ENCODE measurements around the gene CTDSPL.
A peak's percentile ranks its signal among the peaks of the same experiment; 100 is the strongest.

CTDSPL gene

GRCh38 chr3:38004415-38005075, 142.9 kb downstream of the CTDSPL start:
- no peak overlapping the region for H3K27ac ChIP-seq
- H3K79me2 ChIP-seq (ENCODE audit: insufficient read depth, low read depth) = no peaks in the 10 kb centered on the region
- TF ChIP-seq CTCF (conservative IDR thresholded peaks at IDR 0.05; ENCODE audit: low read depth, low read length) = peak; percentile 60
- no peaks in the 10 kb centered on the region for H3K4me1 ChIP-seq (ENCODE audit: low read depth, poor library complexity, severe bottlenecking)
- no peak overlapping the region for H3K9ac ChIP-seq
- no peak overlapping the region for H3K4me3 ChIP-seq (IDR thresholded peaks at IDR 0.05; ENCODE audit: insufficient read depth, low read depth, low read length)
- H3K36me3 ChIP-seq (ENCODE audit: insufficient read depth) = no peaks in the 10 kb centered on the region
- no peaks in the 10 kb centered on the region for H4K20me1 ChIP-seq (ENCODE audit: insufficient read depth)
- H3K4me2 ChIP-seq = no peak overlapping the region
- no peaks in the 10 kb centered on the region for H3K27me3 ChIP-seq (ENCODE audit: insufficient read depth, low read depth)
- no peak overlapping the region for H2AFZ ChIP-seq (ENCODE audit: low read depth)

- no peak overlapping the region for H3K9ac ChIP-seq
- no peaks in the 10 kb centered on the region for H3K27me3 ChIP-seq (ENCODE audit: insufficient read depth, low read depth)
- H4K20me1 ChIP-seq (ENCODE audit: insufficient read depth) = no peaks in the 10 kb centered on the region
- TF ChIP-seq CTCF (conservative IDR thresholded peaks at IDR 0.05; ENCODE audit: low read depth, low read length) = no peak
- no peaks in the 10 kb centered on the region for H3K4me1 ChIP-seq (ENCODE audit: low read depth, poor library complexity, severe bottlenecking)
- no peak overlapping the region for H3K4me2 ChIP-seq
- H3K4me3 ChIP-seq (IDR thresholded peaks at IDR 0.05; ENCODE audit: insufficient read depth, low read depth, low read length) = no peak overlapping the region
- H2AFZ ChIP-seq (ENCODE audit: low read depth) = no peak overlapping the region
- H3K27ac ChIP-seq = no peak overlapping the region
- H3K79me2 ChIP-seq (ENCODE audit: insufficient read depth, low read depth) = no peaks in the 10 kb centered on the region
- H3K36me3 ChIP-seq (ENCODE audit: insufficient read depth) = no peaks in the 10 kb centered on the region
Measured at GRCh38 chr3:38005076-38006020, 143.7 kb downstream of the CTDSPL start.

GRCh38 chr3:38006031-38006430, 144.4 kb downstream of the CTDSPL start:
- H3K27me3 ChIP-seq (ENCODE audit: insufficient read depth, low read depth) = no peaks in the 10 kb centered on the region
- no peak overlapping the region for H2AFZ ChIP-seq (ENCODE audit: low read depth)
- no peaks in the 10 kb centered on the region for H3K36me3 ChIP-seq (ENCODE audit: insufficient read depth)
- H3K79me2 ChIP-seq (ENCODE audit: insufficient read depth, low read depth) = no peaks in the 10 kb centered on the region
- no peak overlapping the region for H3K27ac ChIP-seq
- no peak overlapping the region for H3K9ac ChIP-seq
- no peak overlapping the region for H3K4me3 ChIP-seq (IDR thresholded peaks at IDR 0.05; ENCODE audit: insufficient read depth, low read depth, low read length)
- no peak overlapping the region for H3K4me2 ChIP-seq
- no peak for TF ChIP-seq CTCF (conservative IDR thresholded peaks at IDR 0.05; ENCODE audit: low read depth, low read length)
- H3K4me1 ChIP-seq (ENCODE audit: low read depth, poor library complexity, severe bottlenecking) = no peaks in the 10 kb centered on the region
- H4K20me1 ChIP-seq (ENCODE audit: insufficient read depth) = no peaks in the 10 kb centered on the region

GRCh38 chr3:38006445-38006995, 144.8 kb downstream of the CTDSPL start:
- H2AFZ ChIP-seq (ENCODE audit: low read depth) = no peak overlapping the region
- no peaks in the 10 kb centered on the region for H4K20me1 ChIP-seq (ENCODE audit: insufficient read depth)
- no peaks in the 10 kb centered on the region for H3K4me1 ChIP-seq (ENCODE audit: low read depth, poor library complexity, severe bottlenecking)
- no peak overlapping the region for H3K4me3 ChIP-seq (IDR thresholded peaks at IDR 0.05; ENCODE audit: insufficient read depth, low read depth, low read length)
- no peak overlapping the region for H3K27ac ChIP-seq
- no peak overlapping the region for H3K9ac ChIP-seq
- no peaks in the 10 kb centered on the region for H3K27me3 ChIP-seq (ENCODE audit: insufficient read depth, low read depth)
- no peaks in the 10 kb centered on the region for H3K36me3 ChIP-seq (ENCODE audit: insufficient read depth)
- TF ChIP-seq CTCF (conservative IDR thresholded peaks at IDR 0.05; ENCODE audit: low read depth, low read length) = no peak
- no peaks in the 10 kb centered on the region for H3K79me2 ChIP-seq (ENCODE audit: insufficient read depth, low read depth)
- H3K4me2 ChIP-seq = no peak overlapping the region

Measured in KMS-11 (cell line).